ENCODE measurements around the gene DHODH.
A peak's percentile ranks its signal among the peaks of the same experiment; 100 is the strongest.
"Not testable (repeated sequence)": the region's sequence is repeated elsewhere in the genome, so short reads cannot be mapped to it uniquely, and the experiment has no call there.

Gene DHODH

DNA sequence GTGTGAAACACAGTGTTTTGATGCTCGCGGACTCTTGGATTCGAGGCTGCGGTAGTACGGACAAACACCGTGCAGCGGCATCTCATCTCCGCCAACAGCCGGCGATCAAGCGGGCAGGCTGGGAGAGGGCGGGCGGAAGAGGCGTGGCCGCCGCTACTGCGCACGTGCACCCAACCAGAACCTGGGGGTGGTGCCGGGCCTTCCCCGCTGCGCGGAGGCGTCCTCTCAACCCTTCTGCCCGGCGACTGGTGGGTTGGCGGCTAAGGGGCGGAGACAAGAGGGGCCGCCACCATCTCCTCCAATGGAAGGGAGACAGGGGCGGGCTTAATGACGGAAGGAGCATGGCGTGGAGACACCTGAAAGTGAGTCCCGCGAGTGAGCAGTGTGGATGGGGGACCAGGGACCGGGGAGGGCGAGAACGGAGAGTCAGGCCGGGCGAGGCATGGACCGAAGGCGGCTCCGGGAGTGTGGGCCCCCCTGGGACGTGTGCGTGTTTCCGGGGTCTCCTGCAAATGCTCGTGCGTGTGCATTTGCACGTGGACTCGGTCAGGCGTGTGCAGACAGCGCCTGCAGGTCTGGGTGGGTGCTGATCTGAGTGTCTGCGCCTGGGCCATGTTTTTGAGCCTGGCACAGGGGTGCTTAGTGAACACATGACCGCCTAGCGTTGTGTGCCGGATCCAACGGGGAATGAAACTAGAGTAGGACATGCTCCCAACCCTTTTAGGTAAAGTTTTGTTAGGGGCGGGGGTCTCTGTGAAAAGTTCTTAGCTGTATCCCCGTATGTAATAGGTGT is at the start of gene DHODH:
Gene DHODH (plus strand): TSS at position 321 of the 793 bp plus-strand sequence. CDS start 21 bp downstream, at position 342.
- DNase-seq, result peak; percentile 98

DNA sequence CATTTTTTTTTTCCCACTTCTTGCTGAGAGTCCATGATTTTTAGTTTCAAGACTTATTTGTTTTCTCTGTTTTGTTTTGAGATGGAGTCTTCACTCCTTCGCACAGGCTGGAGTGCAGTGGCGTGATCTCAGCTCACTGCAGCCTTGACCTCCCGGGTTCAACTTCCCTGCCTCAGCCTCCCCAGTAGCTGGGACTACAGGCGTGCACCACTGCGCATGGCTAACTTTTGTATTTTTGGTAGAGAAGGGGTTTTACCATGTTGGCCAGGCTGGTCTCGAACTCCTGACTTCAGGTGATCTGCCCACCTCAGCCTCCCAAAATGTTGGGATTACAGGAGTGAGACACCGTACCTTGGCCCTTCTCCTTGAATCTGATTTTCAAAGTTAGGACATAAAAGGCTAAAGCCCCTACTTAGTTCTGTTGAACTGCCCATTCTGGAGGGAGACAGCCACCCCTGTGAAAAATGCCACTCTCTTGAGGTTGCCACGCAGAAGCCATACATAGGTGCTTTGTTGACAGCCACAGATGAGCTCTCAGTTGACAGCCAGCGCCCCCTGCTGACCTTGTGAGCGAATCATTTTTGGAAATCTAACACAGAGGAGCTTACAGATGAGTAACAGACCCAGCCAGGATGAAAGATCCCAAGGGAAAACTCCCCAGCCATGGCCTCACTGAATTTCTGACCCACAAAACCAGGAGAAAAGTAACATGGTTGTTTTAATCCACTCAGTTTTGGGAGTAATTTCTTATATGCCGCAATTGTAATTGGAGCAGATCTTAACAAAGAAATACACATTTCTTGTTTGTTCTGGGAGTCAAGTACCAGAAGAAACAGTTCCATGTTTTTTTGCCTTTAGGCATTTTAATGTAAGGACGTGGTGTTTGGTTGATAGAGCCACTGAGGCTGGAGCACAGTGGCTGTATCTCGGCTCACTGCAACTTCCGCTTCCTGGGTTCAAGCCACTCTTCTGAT is 47.2 kb upstream of the DHODH start:
- DNase-seq, result peak; percentile 91

DNA sequence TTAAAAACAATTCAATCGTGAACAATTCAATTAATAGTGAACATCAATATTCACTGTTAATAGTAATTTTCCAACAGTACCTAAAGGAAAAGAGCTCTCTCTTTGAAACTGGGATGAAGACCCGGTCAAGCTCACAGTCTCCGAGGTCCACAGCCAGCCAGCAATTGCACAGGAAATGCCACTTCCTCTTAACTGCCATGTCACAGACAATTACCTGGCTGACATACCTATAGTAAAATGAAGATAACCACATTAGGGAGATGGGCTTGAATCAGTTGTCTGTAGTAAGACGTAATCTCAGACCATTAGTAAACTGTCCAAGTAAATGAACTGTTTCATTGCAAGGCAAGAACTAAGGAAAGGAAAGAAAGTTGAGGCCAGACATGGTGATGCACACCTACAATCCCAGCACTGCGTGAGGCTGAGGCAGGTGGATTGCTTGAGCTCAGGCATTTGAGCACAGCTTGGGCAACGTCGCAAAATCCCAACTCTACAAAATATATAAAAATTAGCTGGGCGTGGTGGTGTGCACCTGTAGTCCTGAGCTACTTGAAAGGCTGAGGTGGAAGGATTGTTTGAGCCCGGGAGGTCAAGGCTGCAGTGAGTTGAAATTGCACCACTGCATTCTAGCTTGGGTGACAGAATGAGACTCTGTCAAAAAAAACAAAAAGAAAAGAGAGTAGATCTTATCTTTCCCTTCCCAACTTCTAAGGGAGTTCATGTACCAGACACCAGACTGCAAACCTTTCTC is 45.2 kb upstream of the DHODH start:
- DNase-seq, result no peak

DNA sequence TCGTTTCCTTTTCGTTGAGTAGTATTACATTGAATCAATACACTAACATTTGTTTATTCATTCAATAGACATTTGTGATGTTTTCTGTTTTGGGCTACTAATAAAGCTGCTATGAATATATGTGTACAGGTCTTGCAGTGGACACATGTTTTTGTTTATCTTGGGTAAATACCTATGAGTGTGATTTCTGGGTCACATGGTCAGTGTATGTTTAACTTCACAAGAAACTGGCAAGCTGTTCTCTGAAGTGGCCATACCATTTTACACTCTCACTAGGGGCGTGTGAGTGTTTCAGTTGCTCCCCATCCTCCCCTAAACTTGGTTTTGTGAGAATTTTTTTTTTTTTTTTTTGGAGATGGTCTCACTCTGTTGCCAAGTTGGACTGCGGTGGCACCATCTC is 43.3 kb upstream of the DHODH start:
- DNase-seq, result no peak

DNA sequence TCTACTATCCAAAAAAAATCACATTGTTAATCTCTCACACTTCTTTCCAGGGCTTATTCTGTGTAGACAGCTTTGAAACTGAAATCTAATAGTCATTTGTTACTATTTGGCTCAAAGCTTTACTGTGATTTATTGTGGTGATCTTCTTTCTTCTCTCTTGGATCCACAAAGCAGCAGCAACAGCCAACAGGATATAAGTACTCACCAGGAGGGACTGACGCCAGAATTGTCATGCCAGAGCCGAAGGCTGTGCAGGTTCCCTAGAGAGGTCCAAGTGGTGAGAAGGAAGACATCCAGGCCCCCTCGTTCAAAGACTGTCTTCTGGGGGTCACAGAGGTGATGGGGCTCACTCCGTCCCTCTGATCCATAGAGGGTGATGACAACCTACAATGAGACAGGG is 41.6 kb upstream of the DHODH start:
- no peak for DNase-seq

DNA sequence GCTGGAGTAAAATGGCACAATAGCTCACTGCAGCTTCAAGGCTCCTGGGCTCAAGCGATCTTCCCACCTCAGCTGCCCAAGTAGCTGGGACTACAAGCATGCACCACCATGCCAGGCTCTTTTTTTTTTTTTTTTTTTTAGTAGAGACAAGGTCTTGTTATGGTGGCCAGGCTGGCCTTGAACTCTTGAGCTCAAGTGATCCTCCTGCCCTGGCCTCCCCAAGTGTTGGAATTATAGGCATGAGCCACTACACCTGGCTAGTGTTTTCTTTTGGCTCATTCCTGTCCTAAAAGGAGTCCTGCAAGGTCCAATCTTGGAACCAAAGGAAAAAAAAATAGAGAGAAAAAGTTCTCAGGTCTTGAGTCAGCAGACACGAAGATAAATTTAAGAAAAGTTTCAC is 39.2 kb upstream of the DHODH start:
- DNase-seq, result no peak

DNA sequence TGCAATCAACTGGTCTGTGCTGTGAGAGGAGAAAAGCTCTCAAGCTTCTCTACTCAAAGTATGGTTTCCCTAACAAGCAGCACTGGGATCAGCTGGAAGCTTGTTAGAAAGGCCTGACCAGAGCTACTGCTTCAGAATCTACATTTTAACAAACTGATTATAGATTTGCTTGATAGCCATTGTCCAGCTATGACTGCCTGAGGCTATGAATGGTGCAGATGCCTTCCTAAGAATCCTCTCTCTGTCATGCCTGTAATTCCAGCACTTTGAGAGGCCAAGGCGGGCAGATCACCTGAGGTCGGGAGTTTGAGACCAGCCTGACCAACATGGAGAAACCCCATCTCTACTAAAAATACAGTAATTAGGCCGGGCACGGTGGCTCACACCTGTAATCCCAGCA is 37.0 kb upstream of the DHODH start:
- no peak for DNase-seq

DNA sequence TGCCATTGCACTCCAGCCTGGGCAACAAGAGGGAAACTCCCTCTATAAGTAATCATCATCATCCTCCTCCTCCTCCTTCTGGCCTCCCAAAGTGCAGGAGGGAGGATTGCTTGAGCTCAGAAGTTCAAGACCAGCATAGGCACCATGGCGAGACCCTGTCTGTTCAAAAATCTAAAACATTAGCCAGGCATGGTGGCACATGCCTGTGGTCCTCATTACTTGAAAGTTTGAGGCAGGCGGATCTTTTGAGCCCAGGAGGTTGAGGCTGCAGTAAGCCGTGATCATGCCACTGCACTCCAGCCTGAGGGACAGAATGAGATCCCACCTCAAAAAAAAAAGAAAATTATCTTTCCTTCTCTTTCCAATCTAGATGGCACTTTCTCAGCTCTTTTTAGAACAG is 36.2 kb upstream of the DHODH start:
- no peak for DNase-seq

DNA sequence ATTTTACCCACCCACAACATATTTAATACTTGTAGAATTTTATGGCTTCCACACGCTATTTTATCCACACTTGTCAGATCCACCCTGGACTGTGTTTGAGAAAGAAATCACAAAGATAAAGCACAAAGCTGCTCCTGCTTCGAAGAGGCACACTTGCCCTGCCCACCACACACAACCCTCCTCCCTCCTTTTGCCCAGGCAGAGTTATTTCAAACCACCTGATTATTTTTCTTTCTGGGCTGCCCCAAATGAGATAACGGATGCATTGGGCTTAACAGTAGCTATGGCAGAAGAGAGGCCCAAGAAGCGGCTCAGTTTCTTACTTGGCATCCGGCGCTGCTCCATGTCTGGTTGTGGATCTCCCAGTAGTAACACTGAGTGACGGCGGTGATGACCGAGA is 35.5 kb upstream of the DHODH start:
- no peak for DNase-seq

DNA sequence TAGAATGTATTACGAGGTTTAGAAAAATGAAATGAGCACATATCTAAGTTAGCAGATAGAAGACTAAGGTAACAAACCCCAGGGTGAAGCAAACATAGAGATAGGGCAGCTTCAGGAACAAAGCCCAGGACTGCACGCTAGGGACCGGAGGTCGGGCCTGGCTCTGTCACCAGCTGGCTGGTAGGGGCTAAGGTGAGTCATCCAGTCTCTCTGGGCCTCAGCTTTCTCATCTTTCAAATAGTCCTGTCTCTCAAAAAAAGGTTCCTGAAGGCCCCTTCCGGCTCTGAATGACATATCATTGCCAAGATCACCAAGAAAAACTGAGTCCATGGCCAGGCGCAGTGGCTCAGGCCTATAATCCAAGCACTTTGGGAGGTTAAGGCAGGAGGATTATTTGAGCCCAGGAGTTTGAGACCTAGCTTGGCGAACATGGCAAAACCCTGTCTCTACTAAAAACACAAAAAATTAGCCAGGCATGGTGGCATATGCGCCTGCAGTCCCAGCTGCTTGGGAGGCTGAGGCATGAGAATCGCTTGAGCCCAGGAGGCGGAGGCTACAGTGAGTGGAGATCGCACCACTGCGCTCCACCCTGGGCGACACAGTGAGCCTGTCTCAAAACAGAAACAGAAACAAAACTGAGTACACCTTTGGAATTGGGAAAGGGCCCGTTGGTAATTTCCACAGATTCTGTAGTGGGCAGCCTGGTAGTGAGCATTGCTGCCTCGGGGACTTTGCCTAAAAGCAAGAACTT is 34.3 kb upstream of the DHODH start:
- no peak for DNase-seq

DNA sequence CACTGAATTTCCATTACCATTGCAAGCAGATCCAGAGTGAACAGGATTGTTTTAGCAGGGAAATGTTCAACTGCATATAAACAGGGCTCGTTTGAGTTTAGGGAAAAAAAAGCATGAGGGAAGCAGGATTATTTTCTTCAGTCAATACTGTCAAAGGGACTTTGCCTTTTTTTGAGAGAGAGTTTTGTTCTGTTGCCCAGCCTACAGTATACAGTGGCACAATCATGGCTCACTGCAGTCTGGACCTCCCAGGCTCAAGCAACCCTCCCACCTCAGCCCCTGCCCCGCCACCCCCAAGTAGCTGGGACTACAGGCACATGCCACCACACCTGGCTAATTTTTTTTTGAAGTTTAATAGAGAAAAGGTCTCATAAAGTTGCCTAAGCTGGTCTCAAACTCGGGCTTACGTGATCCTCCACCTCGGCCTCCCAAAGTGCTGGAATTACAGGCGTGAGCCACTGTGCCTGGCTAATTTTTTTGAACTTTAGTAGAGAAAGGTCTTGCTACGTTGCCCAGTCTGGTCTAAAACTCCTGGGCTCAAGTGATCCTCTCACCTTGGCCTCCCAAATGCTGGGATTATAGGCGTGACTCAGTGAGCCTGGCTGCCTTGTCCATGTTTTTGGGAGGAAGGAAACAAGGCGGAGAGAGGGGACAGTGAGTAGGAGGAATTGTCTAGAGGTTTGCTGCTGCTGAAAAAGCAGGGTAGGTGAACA is 23.1 kb upstream of the DHODH start:
- no peak for DNase-seq

DNA sequence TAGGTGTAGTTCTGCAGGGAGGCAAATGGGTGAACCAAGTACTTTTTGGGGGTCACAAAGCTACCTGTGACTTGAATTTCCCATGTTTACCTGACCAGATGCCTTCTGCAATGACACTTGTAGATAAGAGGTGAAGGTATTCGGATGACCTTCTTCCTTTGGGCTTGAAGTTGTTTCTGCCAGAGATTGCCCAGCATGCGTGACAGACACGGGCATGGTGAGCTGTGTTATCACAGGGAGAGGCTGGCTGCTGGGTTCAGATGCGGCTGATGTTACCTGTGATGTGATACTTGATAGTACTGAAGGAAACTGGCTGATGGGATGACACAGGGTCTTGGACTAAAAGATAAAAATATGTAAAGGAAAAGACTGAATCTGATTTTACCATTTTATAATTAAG is 22.4 kb upstream of the DHODH start:
- no peak for DNase-seq

DNA sequence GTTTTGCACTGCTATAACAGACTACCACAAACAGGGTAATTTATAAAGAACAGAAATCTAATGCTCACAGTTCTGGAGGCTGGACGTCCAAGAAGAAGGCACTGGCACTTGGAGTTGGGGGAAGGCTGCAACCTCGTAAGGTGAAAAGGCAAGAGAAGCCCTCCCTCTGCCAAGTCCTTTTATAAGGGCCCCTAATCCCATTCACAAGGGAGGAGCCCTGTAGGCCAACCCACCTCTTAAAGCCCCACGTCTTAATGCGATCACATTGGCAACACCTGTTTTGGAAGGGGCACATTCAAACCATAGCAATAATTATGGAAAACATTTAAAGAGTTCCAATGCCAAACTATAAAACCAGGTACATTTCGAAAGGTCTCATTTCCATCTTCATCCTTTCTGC is 13.5 kb upstream of the DHODH start:
- DNase-seq, result no peak

DNA sequence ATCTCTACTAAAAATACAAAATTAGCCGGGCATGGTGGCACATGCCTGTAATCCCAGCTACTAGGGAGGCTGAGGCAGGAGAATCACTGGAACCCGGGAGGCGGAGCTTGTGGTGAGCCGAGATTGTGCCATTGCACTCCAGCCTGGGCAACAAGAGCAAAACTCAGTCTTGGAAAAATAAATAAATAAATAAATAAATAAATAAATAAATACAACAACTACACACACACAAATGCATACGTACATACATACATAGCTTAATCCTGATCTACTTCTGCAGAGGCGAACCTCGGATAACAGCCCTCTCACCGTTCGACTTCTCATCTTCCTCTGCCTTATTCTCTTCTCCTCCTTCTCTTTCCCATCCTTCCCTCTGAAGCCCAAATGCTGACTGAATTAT is 11.0 kb upstream of the DHODH start:
- not testable (repeated sequence) for DNase-seq

DNA sequence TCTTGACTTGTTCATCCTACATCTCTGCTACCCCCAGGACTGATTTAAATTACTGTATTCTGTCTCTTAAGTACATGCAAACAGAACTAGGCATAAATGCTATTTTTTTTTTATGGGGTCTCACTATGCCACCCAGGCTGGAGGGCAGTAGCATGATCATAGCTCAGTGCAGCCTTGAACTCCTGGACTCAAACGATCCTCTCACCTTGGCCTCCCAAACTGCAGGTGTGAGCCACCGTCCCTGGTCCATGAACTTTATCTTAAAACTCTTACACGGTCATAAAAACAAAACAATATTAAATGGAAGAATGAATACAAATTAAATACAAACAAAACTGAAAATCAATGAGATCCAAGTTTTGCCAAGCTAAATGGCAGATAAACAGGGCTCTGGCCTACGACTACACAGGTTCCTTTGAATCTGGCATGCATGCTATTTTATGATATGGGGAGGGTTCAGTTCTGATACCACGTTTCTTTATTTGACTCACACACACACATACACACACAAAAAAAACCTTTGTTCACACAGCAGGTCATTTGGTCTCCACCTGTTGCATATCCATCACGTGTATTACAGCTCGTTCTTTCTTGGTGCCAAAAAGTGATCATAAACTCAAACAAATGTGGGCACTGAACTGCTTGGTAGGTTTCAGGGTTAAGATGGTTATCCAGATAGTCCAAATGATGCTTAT is 7.2 kb upstream of the DHODH start:
- no peak for DNase-seq

DNA sequence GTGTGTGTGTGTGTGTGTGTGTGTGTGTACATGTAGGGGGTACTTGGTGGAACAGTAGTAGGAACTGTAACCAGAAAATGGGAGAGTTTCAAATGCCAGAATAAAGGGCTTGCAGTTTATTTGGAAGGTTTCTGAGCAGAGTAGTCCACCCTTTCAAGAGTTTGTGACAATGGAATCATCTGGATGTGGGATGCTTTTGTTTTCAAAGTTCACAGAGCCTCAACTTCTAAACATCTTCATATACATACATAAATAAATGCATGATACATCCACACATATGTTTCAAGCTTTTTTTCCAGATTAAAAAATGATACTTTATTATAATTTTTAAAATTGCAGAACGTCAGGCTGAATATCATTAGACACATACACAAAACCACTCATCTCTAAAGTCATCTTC is 5.9 kb upstream of the DHODH start:
- DNase-seq, result no peak

DNA sequence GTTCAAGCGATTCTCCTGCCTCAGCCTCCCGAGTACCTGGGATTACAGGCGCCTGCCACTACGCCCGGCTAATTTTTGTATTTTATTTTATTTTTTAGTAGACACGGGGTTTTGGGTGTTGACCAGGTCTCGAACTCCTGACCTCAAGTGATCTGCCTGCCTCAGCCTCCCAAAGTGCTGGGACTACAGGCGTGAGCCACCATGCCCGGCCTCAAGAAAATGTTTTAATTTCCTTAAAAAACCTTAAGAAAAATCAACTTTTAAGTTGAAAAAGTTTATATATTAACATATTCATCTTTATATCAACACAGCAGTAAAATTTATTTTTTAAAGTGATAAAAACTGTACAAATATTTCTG is 500 bp upstream of the DHODH start:
- DNase-seq, result not testable (repeated sequence)

DNA sequence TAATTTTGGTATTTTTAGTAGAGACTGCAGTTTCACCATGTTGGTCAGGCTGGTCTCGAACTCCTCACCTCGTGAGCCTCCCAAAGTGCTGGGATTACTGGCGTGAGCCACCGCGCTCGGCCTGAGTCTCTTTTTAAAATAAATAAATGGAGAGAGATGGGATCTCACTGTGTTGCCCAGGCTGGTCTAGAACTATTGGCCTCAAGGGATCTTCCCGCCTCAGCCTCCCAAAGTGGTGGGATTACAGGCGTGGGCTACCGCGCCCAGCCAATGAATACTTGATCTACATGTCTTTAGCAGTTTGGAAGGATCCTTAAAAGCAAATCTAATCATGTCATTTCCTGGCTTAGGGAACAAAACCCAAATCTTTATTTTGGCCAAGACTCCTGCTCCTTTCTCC is 1.2 kb downstream of the DHODH start:
- DNase-seq, result no peak

DNA sequence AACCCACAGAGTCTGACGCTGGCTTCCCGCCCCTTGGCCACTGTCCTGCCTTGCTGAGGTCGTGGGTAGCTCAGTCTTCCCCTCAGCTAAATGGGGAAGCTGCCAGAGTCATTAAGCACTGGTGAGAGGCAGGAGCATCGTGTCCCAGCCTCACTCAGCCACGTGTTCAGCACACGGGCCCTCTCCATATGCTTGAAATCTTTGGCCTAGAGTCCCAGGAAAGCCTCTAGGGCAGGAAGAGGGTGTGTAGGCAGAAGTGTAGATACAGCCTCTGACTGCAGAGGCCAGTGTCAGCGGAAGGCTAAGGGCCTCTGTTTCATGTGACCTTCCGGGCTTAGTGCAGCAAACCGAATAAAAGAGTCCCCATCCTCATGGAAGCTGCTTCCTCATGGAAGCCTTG is 4.1 kb downstream of the DHODH start:
- no peak for DNase-seq

DNA sequence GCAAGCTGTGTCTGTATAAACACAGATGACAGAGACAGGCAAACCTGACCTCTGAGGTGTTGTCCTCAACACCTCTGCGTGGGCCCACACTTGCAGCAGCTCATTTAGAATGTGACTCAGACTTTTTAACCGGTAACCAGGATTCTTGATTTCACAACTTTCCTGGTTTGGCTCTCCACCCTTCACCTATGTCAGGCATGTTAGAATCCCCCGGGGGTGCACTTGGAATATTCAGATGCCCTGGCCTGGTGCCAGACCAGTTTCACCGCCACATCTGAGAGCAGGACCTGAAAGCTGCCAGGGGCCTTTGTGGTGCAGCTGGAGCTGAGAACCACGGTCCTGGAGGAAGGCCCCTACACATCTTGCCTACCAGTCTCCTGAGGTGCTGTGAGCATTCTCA is 4.8 kb downstream of the DHODH start:
- DNase-seq, result no peak

DNA sequence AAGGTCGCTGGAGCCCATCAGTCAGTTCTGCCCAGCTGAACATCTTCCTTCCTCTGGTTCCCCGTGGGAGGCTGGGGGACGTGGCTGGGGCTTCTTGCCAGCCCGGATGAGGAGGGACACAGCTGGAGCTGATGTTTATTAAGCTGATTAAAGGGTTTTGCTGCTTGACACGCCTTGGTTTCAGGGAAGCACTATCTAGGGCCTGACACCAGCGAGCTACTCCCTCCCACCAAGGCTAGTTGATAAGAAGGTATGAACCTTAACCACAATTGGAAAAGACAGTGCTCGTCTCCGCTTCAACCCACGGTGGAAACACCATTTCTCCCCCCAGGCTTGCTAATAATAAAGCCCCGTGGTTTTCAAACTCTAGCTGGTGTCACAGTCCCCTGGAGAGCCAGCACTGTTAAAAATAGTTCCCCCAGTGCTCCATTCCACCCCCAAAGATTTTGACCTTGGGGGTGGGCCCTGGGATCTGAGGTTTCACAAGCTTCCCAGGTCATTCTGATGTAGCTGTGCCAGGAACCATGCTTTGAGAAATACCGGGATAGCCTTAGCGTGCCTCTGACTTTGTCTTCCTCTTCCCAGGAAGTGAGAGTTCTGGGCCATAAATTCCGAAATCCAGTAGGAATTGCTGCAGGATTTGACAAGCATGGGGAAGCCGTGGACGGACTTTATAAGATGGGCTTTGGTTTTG is 5.5 kb downstream of the DHODH start:
- peak; percentile 21 for DNase-seq
